ENCODE results near the gene BMERB1. TPM values are rescaled to one million over a fixed set of nuclear protein-coding genes. Genes with fewer than 3 reads are reported as not detected.

Gene BMERB1
- total RNA-seq, 2 donors from 2014 or later = 1.8 to 3.0 TPM

GRCh38 chr16:15608398-15609285 lies 174.3 kb downstream of the BMERB1 start:
- DNase-seq (no peak), ATAC-seq (no peak)
- peaks cover 12% of the 10 kb centered on the region for H3K36me3 Mint-ChIP-seq (ENCODE audit: low read depth)
- no peak overlapping the region for H3K4me3 Mint-ChIP-seq
- no peaks in the 10 kb centered on the region for H3K9me3 ChIP-seq (ENCODE audit: control insufficient read depth, low read length, poor library complexity, severe bottlenecking)
- no peak overlapping the region for H3K27ac Mint-ChIP-seq
- peaks cover 18% of the 10 kb centered on the region for H3K4me1 Mint-ChIP-seq
- H3K27me3 Mint-ChIP-seq = no peaks in the 10 kb centered on the region

GRCh38 chr16:15609286-15609649 lies 174.9 kb downstream of the BMERB1 start:
- Mint-ChIP-seq H3K36me3 (ENCODE audit: low read depth) (peaks cover 10% of the 10 kb centered on the region), H3K4me1 (peaks cover 18% of the 10 kb centered on the region), H3K4me3 (no peak overlapping the region), H3K27me3 (no peaks in the 10 kb centered on the region), H3K27ac (no peak overlapping the region)
- ATAC-seq (no peak), DNase-seq (no peak)
- no peaks in the 10 kb centered on the region for H3K9me3 ChIP-seq (ENCODE audit: control insufficient read depth, low read length, poor library complexity, severe bottlenecking)

- ATAC-seq (no peak), DNase-seq (no peak)
- Mint-ChIP-seq H3K27me3 (no peaks in the 10 kb centered on the region), H3K27ac (no peak overlapping the region), H3K36me3 (ENCODE audit: low read depth) (peaks cover 10% of the 10 kb centered on the region), H3K4me3 (no peak overlapping the region), H3K4me1 (peaks cover 18% of the 10 kb centered on the region)
- no peaks in the 10 kb centered on the region for H3K9me3 ChIP-seq (ENCODE audit: control insufficient read depth, low read length, poor library complexity, severe bottlenecking)
Observed at GRCh38 chr16:15610369-15610871, 176.0 kb downstream of the BMERB1 start.

GRCh38 chr16:15611610-15612009 lies 177.2 kb downstream of the BMERB1 start:
- peaks cover 4% of the 10 kb centered on the region for H3K36me3 Mint-ChIP-seq (ENCODE audit: low read depth)
- H3K27ac Mint-ChIP-seq = no peak overlapping the region
- H3K4me3 Mint-ChIP-seq = peak overlapping the region; percentile 41
- no peak for DNase-seq
- H3K27me3 Mint-ChIP-seq = no peaks in the 10 kb centered on the region
- ATAC-seq = no peak
- no peaks in the 10 kb centered on the region for H3K9me3 ChIP-seq (ENCODE audit: control insufficient read depth, low read length, poor library complexity, severe bottlenecking)
- peaks cover 9% of the 10 kb centered on the region for H3K4me1 Mint-ChIP-seq

- Mint-ChIP-seq H3K27me3 (no peaks in the 10 kb centered on the region), H3K4me3 (no peak overlapping the region)
- no peak for DNase-seq
Observed at GRCh38 chr16:15613676-15614075, 179.3 kb downstream of the BMERB1 start.

GRCh38 chr16:15616012-15616411 lies 181.6 kb downstream of the BMERB1 start:
- Mint-ChIP-seq H3K4me3 (no peak overlapping the region), H3K4me1 (peaks cover 8% of the 10 kb centered on the region), H3K27me3 (no peaks in the 10 kb centered on the region), H3K36me3 (ENCODE audit: low read depth) (peaks cover 21% of the 10 kb centered on the region), H3K27ac (no peak overlapping the region)
- no peaks in the 10 kb centered on the region for H3K9me3 ChIP-seq (ENCODE audit: control insufficient read depth, low read length, poor library complexity, severe bottlenecking)
- ATAC-seq = no peak
- DNase-seq = no peak

More at GRCh38 chr16:15613676-15614075, 179.3 kb downstream of the BMERB1 start:
- Mint-ChIP-seq H3K36me3 (ENCODE audit: low read depth) (peaks cover 15% of the 10 kb centered on the region), H3K27ac (no peak overlapping the region), H3K4me1 (peaks cover 9% of the 10 kb centered on the region)
- no peak for ATAC-seq
- H3K9me3 ChIP-seq (ENCODE audit: control insufficient read depth, low read length, poor library complexity, severe bottlenecking) = no peaks in the 10 kb centered on the region

- H3K9me3 ChIP-seq (ENCODE audit: control insufficient read depth, low read length, poor library complexity, severe bottlenecking) = no peaks in the 10 kb centered on the region
- no peak overlapping the region for H3K27ac Mint-ChIP-seq
- H3K36me3 Mint-ChIP-seq (ENCODE audit: low read depth) = peaks cover 21% of the 10 kb centered on the region
- H3K27me3 Mint-ChIP-seq = no peaks in the 10 kb centered on the region
- no peak overlapping the region for H3K4me3 Mint-ChIP-seq
- peaks cover 8% of the 10 kb centered on the region for H3K4me1 Mint-ChIP-seq
- ATAC-seq = no peak
- DNase-seq = no peak
Observed at GRCh38 chr16:15616475-15617165, 182.2 kb downstream of the BMERB1 start.

- Mint-ChIP-seq H3K27me3 (no peaks in the 10 kb centered on the region), H3K36me3 (ENCODE audit: low read depth) (peaks cover 25% of the 10 kb centered on the region), H3K4me3 (no peak overlapping the region), H3K27ac (peak overlapping the region; percentile 37), H3K4me1 (peaks cover 8% of the 10 kb centered on the region)
- no peak for DNase-seq
- ATAC-seq = no peak
- H3K9me3 ChIP-seq (ENCODE audit: control insufficient read depth, low read length, poor library complexity, severe bottlenecking) = no peaks in the 10 kb centered on the region
Observed at GRCh38 chr16:15617901-15618300, 183.5 kb downstream of the BMERB1 start.

GRCh38 chr16:15618392-15618791 lies 184.0 kb downstream of the BMERB1 start:
- H3K27ac Mint-ChIP-seq = peak overlapping the region; percentile 73
- H3K27me3 Mint-ChIP-seq = no peaks in the 10 kb centered on the region
- H3K4me3 Mint-ChIP-seq = peak overlapping the region; percentile 47
- peaks cover 25% of the 10 kb centered on the region for H3K36me3 Mint-ChIP-seq (ENCODE audit: low read depth)
- H3K9me3 ChIP-seq (ENCODE audit: control insufficient read depth, low read length, poor library complexity, severe bottlenecking) = no peaks in the 10 kb centered on the region
- DNase-seq = no peak
- ATAC-seq = no peak
- H3K4me1 Mint-ChIP-seq = peaks cover 8% of the 10 kb centered on the region

- Mint-ChIP-seq H3K27me3 (no peaks in the 10 kb centered on the region), H3K27ac (peak overlapping the region; percentile 73), H3K4me1 (peaks cover 8% of the 10 kb centered on the region), H3K4me3 (no peak overlapping the region), H3K36me3 (ENCODE audit: low read depth) (peaks cover 28% of the 10 kb centered on the region)
- ATAC-seq (no peak), DNase-seq (no peak)
- no peaks in the 10 kb centered on the region for H3K9me3 ChIP-seq (ENCODE audit: control insufficient read depth, low read length, poor library complexity, severe bottlenecking)
Observed at GRCh38 chr16:15620611-15621195, 186.3 kb downstream of the BMERB1 start.

GRCh38 chr16:15621456-15621855 lies 187.1 kb downstream of the BMERB1 start:
- Mint-ChIP-seq H3K36me3 (ENCODE audit: low read depth) (peaks cover 26% of the 10 kb centered on the region), H3K27me3 (no peaks in the 10 kb centered on the region), H3K4me3 (no peak overlapping the region), H3K27ac (no peak overlapping the region), H3K4me1 (peaks cover 8% of the 10 kb centered on the region)
- DNase-seq (no peak), ATAC-seq (no peak)
- no peaks in the 10 kb centered on the region for H3K9me3 ChIP-seq (ENCODE audit: control insufficient read depth, low read length, poor library complexity, severe bottlenecking)

GRCh38 chr16:15621889-15622288 lies 187.5 kb downstream of the BMERB1 start:
- Mint-ChIP-seq H3K27ac (no peak overlapping the region), H3K36me3 (ENCODE audit: low read depth) (peaks cover 24% of the 10 kb centered on the region), H3K27me3 (no peaks in the 10 kb centered on the region), H3K4me1 (peaks cover 10% of the 10 kb centered on the region), H3K4me3 (no peak overlapping the region)
- no peaks in the 10 kb centered on the region for H3K9me3 ChIP-seq (ENCODE audit: control insufficient read depth, low read length, poor library complexity, severe bottlenecking)
- ATAC-seq (no peak), DNase-seq (no peak)

- peaks cover 14% of the 10 kb centered on the region for H3K4me1 Mint-ChIP-seq
- H3K36me3 Mint-ChIP-seq (ENCODE audit: low read depth) = peaks cover 12% of the 10 kb centered on the region
- H3K9me3 ChIP-seq (ENCODE audit: control insufficient read depth, low read length, poor library complexity, severe bottlenecking) = no peaks in the 10 kb centered on the region
- H3K4me3 Mint-ChIP-seq = no peak overlapping the region
- DNase-seq (no peak), ATAC-seq (no peak)
- peak overlapping the region; percentile 72 for H3K27ac Mint-ChIP-seq
- H3K27me3 Mint-ChIP-seq = no peaks in the 10 kb centered on the region
Observed at GRCh38 chr16:15631730-15632409, 197.5 kb downstream of the BMERB1 start.

Measured in T-helper 17 cell (primary cell).